Measurements from ENCODE around the gene PAFAH1B2.

Gene PAFAH1B2

DNA sequence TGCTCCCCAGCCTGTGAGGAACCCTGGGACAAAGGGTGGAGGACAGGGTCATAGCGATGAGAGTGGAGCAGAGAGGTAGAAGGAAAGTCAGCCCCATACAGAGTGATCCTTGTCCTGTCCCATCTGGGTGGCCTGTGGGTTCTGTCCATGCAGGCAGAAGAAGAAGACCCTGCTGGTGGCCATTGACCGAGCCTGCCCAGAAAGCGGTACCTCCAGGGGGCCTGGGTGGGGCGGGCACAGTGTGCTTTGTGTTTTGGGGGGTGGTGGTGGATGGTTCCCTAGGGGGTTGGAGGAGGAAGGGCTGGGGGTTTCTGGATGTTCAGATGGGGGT lies 42.3 kb downstream of the PAFAH1B2 start:
- TF ChIP-seq, protein P1, sequence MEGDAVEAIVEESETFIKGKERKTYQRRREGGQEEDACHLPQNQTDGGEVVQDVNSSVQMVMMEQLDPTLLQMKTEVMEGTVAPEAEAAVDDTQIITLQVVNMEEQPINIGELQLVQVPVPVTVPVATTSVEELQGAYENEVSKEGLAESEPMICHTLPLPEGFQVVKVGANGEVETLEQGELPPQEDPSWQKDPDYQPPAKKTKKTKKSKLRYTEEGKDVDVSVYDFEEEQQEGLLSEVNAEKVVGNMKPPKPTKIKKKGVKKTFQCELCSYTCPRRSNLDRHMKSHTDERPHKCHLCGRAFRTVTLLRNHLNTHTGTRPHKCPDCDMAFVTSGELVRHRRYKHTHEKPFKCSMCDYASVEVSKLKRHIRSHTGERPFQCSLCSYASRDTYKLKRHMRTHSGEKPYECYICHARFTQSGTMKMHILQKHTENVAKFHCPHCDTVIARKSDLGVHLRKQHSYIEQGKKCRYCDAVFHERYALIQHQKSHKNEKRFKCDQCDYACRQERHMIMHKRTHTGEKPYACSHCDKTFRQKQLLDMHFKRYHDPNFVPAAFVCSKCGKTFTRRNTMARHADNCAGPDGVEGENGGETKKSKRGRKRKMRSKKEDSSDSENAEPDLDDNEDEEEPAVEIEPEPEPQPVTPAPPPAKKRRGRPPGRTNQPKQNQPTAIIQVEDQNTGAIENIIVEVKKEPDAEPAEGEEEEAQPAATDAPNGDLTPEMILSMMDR (IDR thresholded peaks at IDR 0.05; ENCODE audit: control insufficient read depth, extremely low read depth, insufficient read depth): no peak
- no peak overlapping the region for H3K4me3 ChIP-seq (ENCODE audit: low read depth, low read length)
- DNase-seq (ENCODE audit: low read depth): no peak

DNA sequence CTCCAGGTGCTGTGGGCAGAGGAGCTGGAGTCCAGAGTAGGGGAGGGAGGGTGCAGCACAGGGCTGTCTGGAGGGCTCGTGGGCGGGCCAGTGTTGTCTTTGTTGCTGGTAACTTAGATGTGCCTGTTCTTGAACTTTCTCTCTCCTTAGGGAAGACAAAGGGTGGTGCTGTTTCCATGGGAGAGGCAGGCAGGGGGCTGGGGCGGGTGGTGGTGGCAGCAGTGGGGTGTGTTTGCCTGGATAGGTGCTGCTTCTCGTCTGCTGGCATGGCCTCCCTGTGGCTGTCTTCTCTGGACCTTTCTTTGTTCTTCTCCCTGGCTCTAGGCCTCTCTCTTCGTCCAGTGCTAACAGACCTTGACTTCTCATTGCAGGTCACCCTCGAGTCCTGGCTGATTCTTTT lies 42.9 kb downstream of the PAFAH1B2 start:
- no peak overlapping the region for H3K4me3 ChIP-seq (ENCODE audit: low read depth, low read length)
- no peak for DNase-seq (ENCODE audit: low read depth)
- TF ChIP-seq, protein P1 (IDR thresholded peaks at IDR 0.05; ENCODE audit: control insufficient read depth, extremely low read depth, insufficient read depth): no peak

- TF ChIP-seq, protein P1 (IDR thresholded peaks at IDR 0.05; ENCODE audit: control insufficient read depth, extremely low read depth, insufficient read depth): no peak
- no peak overlapping the region for H3K4me3 ChIP-seq (ENCODE audit: low read depth, low read length)
- DNase-seq (ENCODE audit: low read depth): no peak
These were observed 43.3 kb downstream of the PAFAH1B2 start for GRCh38 chr11:117187428-117187798.

DNA sequence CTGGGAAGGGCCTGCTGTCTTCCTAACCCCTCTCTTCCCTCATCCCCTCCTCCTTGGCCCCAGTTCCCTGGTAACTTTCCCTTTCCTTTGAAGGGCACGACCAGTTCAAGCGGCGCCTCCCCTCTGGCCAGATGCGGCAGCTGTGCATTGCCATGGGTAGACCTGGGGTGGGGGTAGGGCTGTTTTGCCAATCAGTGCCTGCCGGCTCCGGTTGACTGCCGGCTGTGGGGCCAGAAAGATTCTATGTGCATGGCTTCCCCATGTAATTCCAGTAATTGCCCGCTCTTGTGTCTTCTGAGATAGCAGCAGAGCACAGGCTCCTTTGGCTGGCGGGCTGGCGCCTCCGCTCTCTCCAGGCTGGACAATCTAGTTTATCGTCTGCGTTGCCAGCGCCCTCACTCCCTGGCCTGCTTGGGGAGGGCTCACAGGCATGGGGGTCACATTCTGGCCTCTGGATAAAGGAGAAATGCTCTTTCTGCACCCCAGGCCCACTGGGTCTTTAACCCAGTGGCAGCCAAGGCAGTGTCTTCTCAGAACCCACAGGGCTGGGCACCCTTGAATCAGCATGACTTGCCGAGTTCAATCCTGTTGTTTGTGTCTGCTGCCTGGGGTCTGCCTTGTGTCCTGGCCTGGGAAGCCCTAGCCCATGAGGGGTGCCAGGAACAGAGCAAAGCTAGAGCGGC lies 43.9 kb downstream of the PAFAH1B2 start:
- TF ChIP-seq, protein P1 (IDR thresholded peaks at IDR 0.05; ENCODE audit: control insufficient read depth, extremely low read depth, insufficient read depth): no peak
- H3K4me3 ChIP-seq (ENCODE audit: low read depth, low read length): no peak overlapping the region
- DNase-seq (ENCODE audit: low read depth): no peak

DNA sequence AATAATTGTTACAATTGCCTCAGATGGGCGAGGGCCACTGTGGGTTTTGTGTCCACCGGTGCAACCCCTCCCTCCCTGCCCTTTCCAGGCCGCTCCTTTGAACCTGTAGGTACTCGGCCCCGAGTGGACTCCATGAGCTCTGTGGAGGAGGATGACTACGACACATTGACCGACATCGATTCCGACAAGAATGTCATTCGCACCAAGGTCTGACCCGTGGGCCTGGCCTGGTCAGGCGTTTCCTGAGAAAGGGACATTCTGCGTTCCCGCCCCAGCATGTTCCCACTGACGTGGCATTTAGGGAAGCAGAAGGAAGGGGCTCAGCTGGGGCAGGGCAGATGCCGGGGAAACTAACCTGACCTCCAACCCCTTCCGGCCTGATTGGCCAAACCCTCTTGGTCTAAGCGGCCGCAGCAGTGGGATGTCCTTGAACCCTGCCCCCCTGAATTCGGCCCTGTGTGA lies 44.6 kb downstream of the PAFAH1B2 start:
- TF ChIP-seq, protein P1 (IDR thresholded peaks at IDR 0.05; ENCODE audit: control insufficient read depth, extremely low read depth, insufficient read depth): no peak
- no peak for DNase-seq (ENCODE audit: low read depth)
- H3K4me3 ChIP-seq (ENCODE audit: low read depth, low read length): no peak overlapping the region

GRCh38 chr11:117189191-117189940 lies 45.3 kb downstream of the PAFAH1B2 start:
- H3K4me3 ChIP-seq (ENCODE audit: low read depth, low read length): no peak overlapping the region
- TF ChIP-seq, protein P1 (IDR thresholded peaks at IDR 0.05; ENCODE audit: control insufficient read depth, extremely low read depth, insufficient read depth): no peak
- no peak for DNase-seq (ENCODE audit: low read depth)
